H9 (cell line): ENCODE measurements around the gene CYTIP. TPM values are rescaled to one million over a fixed set of nuclear protein-coding genes. Genes with fewer than 3 reads are reported as not detected.

ENCODE experiments used
- DNase-seq: peaks from one replicate; pipeline ENCODE4 v3.0.0-alpha.2; 2017
- H2AFZ ChIP-seq: one replicate; pipeline ENCODE4 v1.6.1; 2013; ENCODE audit warnings: mild to moderate bottlenecking, low read length, control low read depth, moderate library complexity
- H2AK5ac ChIP-seq: 2 replicates; pipeline ENCODE4 v1.6.1; 2013; ENCODE audit warnings: low read length, control low read depth, mixed read lengths; ENCODE audit not compliant: insufficient read length
- H2BK120ac ChIP-seq: one replicate; pipeline ENCODE4 v1.6.1; 2013; ENCODE audit warnings: low read depth, mild to moderate bottlenecking, low read length, control low read depth, inconsistent platforms; ENCODE audit not compliant: poor library complexity, severe bottlenecking
- H2BK12ac ChIP-seq: 2 replicates; pipeline ENCODE4 v1.6.1; 2013; ENCODE audit warnings: low read length, control low read depth, mixed read lengths, low read depth; ENCODE audit not compliant: insufficient read length
- H2BK15ac ChIP-seq: 2 replicates; pipeline ENCODE4 v1.6.1; 2013; ENCODE audit warnings: low read depth, low read length, control low read depth
- H2BK20ac ChIP-seq: one replicate; pipeline ENCODE4 v1.6.1; 2013; ENCODE audit warnings: low read depth, mild to moderate bottlenecking, low read length, control low read depth, inconsistent platforms; ENCODE audit not compliant: poor library complexity, severe bottlenecking
- H2BK5ac ChIP-seq: 2 replicates; pipeline ENCODE4 v1.6.1; 2013; ENCODE audit warnings: low read length, control low read depth, mixed read lengths; ENCODE audit not compliant: insufficient read length
- H3K14ac ChIP-seq: 2 replicates; pipeline ENCODE4 v1.6.1; 2013; ENCODE audit warnings: low read length, control low read depth; ENCODE audit not compliant: insufficient read depth
- H3K18ac ChIP-seq: 2 replicates; pipeline ENCODE4 v1.6.1; 2013; ENCODE audit warnings: low read depth, mild to moderate bottlenecking, mixed read lengths, low read length, control low read depth; ENCODE audit not compliant: insufficient read length
- H3K23ac ChIP-seq: 2 replicates; pipeline ENCODE4 v1.6.1; 2013; ENCODE audit warnings: low read length, control low read depth, mixed read lengths, low read depth; ENCODE audit not compliant: insufficient read length
- H3K23me2 ChIP-seq: 2 replicates; pipeline ENCODE4 v1.6.1; 2013; ENCODE audit warnings: low read depth, mild to moderate bottlenecking, mixed read lengths, low read length, control low read depth; ENCODE audit not compliant: insufficient read length, poor library complexity, severe bottlenecking
- H3K27ac ChIP-seq: 2 replicates; pipeline ENCODE4 v1.5.1; 2013; ENCODE audit warnings: low read length, control low read depth, mixed read lengths, low read depth; ENCODE audit not compliant: insufficient read length
- H3K27me3 ChIP-seq: 2 replicates; pipeline ENCODE4 v1.6.1; 2013; ENCODE audit warnings: low read length, control low read depth, inconsistent platforms; ENCODE audit not compliant: insufficient read depth
- H3K4ac ChIP-seq: 2 replicates; pipeline ENCODE4 v1.6.1; 2013; ENCODE audit warnings: low read depth, mild to moderate bottlenecking, control low read depth, inconsistent platforms, low read length, moderate library complexity
- H3K4me1 ChIP-seq: 2 replicates; pipeline ENCODE4 v1.6.1; 2013; ENCODE audit warnings: low read length, control low read depth, inconsistent platforms; ENCODE audit not compliant: insufficient read depth
- H3K4me2 ChIP-seq: 2 replicates; pipeline ENCODE4 v1.6.1; 2013; ENCODE audit warnings: low read length, control low read depth, mixed read lengths; ENCODE audit not compliant: insufficient read length, insufficient read depth
- H3K56ac ChIP-seq: 2 replicates; pipeline ENCODE4 v1.6.1; 2013; ENCODE audit warnings: low read depth, mild to moderate bottlenecking, mixed read lengths, low read length, control low read depth; ENCODE audit not compliant: insufficient read length
- H3K79me1 ChIP-seq: 2 replicates; pipeline ENCODE4 v1.6.1; 2013; ENCODE audit warnings: low read depth, mild to moderate bottlenecking, moderate library complexity, low read length, control low read depth, inconsistent platforms; ENCODE audit not compliant: insufficient read depth, poor library complexity, severe bottlenecking
- H3K79me2 ChIP-seq: 2 replicates; pipeline ENCODE4 v1.6.1; 2013; ENCODE audit warnings: low read length, control low read depth, inconsistent platforms; ENCODE audit not compliant: insufficient read depth
- H3K9ac ChIP-seq: 2 replicates; pipeline ENCODE4 v1.6.1; 2013; ENCODE audit warnings: low read length, control low read depth, mixed read lengths; ENCODE audit not compliant: insufficient read length; ENCODE audit errors: extremely low read depth
- H3K9me3 ChIP-seq: one replicate; pipeline ENCODE4 v1.6.1; 2013; ENCODE audit warnings: low read depth, low read length, inconsistent platforms; ENCODE audit not compliant: control insufficient read depth
- H3T11ph ChIP-seq: one replicate; pipeline ENCODE4 v1.6.1; 2013; ENCODE audit warnings: mild to moderate bottlenecking, low read length, control low read depth, inconsistent platforms
- H4K20me1 ChIP-seq: one replicate; pipeline ENCODE4 v1.6.1; 2013; ENCODE audit not compliant: control insufficient read depth, insufficient read length, insufficient read depth
- H4K5ac ChIP-seq: 2 replicates; pipeline ENCODE4 v1.6.1; 2013; ENCODE audit warnings: low read depth, mild to moderate bottlenecking, mixed read lengths, low read length, control low read depth; ENCODE audit not compliant: insufficient read length
- H4K8ac ChIP-seq: replicated peaks from 2 replicates; pipeline ENCODE4 v1.6.1; 2013; ENCODE audit warnings: low read length, control low read depth, mixed read lengths, low read depth; ENCODE audit not compliant: insufficient read length
- H4K91ac ChIP-seq: 2 replicates; pipeline ENCODE4 v1.6.1; 2013; ENCODE audit warnings: low read depth, mild to moderate bottlenecking, moderate library complexity, mixed read lengths, low read length, control low read depth; ENCODE audit not compliant: insufficient read length
- H3K27ac Mint-ChIP-seq, 3 experiments: 2 replicates in 2 of 3; 3 replicates in 1 of 3; pipeline ENCODE4 v1.8.0; 2020 to 2021; ENCODE audit warnings: mixed read lengths in 3 of 3, mild to moderate bottlenecking in 1 of 3, moderate library complexity in 1 of 3
- H3K27me3 Mint-ChIP-seq: 2 replicates; pipeline ENCODE4 v1.8.0; 2021; ENCODE audit warnings: low read depth, mild to moderate bottlenecking, moderate library complexity, mixed read lengths
- H3K36me3 Mint-ChIP-seq, 3 experiments: 2 replicates in 2 of 3; 3 replicates in 1 of 3; pipeline ENCODE4 v1.8.0; 2020 to 2021; ENCODE audit warnings: low read depth in 3 of 3, mixed read lengths in 3 of 3; ENCODE audit not compliant: insufficient read depth in 1 of 3
- H3K4me1 Mint-ChIP-seq, 2 experiments: 2 replicates each; pipeline ENCODE4 v1.8.0; 2020; ENCODE audit warnings: mixed read lengths in 2 of 2
- H3K4me3 Mint-ChIP-seq, 2 experiments: 2 replicates in 1 of 2; 3 replicates in 1 of 2; pipeline ENCODE4 v1.8.0; 2020 to 2021; ENCODE audit warnings: mild to moderate bottlenecking in 2 of 2, mixed read lengths in 2 of 2, moderate library complexity in 1 of 2
- H3K9me3 Mint-ChIP-seq, 2 experiments: 2 replicates in 1 of 2; 3 replicates in 1 of 2; pipeline ENCODE4 v1.8.0; 2020; ENCODE audit warnings: mild to moderate bottlenecking in 2 of 2, mixed read lengths in 2 of 2, moderate library complexity in 1 of 2
- CTCF ChIP-seq: fragments of 200-600 bp; sonication (generic); conservative IDR thresholded peaks from 3 replicates; pipeline ENCODE4 v1.8.0; 2021; ENCODE audit warnings: antibody characterized with exemption, mild to moderate bottlenecking
- WGBS: extraction: QIAGEN DNeasy Blood & Tissue Kit; methylation state at CpG from one replicate; pipeline ENCODE4 v1.1.7; 2013; ENCODE audit warnings: missing lambda C conversion rate, low lambda C conversion rate, mixed read lengths; ENCODE audit not compliant: insufficient read length; ENCODE audit errors: extremely low coverage; 5-methylcytosine and 5-hydroxymethylcytosine counted together
- total RNA-seq: library from RNA; stranded (reverse); gene quantifications from 2 replicates; pipeline ENCODE4 v1.2.1, GENCODE V29; 2021

CYTIP gene
- total RNA-seq, 1 experiment from 2014 or later = 0.28 TPM

DNA sequence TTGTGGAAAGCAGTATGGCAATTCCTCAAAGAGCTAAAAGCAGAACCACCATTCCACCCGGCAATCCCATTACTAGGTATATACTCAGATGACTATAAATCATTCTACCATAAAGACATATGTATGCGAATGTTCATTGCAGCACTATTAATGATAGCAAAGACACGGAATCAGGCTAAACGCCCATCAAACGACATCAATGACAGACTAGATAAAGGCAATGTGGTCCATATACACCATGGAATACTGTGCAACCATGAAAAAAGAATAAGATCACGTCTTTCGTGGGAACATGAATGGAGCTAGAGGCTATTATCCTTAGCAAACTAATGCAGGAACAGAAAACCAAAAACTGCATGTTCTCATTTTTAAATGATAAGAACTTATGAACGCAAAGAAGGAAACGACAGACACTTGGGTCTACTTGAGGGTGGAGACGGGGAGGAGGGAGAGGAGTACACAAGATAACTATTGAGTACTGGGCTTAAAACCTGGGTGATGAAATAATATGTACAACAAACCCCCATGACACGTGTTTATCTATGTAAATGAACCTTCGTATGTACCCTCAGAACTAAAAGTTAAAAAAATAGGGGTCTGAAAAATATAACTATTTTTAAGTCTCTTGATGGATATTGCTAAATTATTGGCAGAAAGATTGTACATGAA is 32.0 kb upstream of the CYTIP start:
- H2AFZ ChIP-seq = no peak overlapping the region
- no peak for DNase-seq
- no peak overlapping the region for H4K5ac ChIP-seq
- no peak overlapping the region for H3K4me2 ChIP-seq
- H4K91ac ChIP-seq = no peak overlapping the region
- H3K18ac ChIP-seq = no peak overlapping the region
- no peak overlapping the region for H2BK5ac ChIP-seq
- no CpG with 5 or more reads among the region's 12 CpGs for WGBS
- no peaks in the 10 kb centered on the region for H3K9me3 ChIP-seq
- H3K4ac ChIP-seq = no peak overlapping the region
- no peak overlapping the region for H3K14ac ChIP-seq
- H3T11ph ChIP-seq = no peak overlapping the region
- TF ChIP-seq CTCF = no peak
- H3K4me3 Mint-ChIP-seq = no peak overlapping the region
- no peaks in the 10 kb centered on the region for H3K27me3 ChIP-seq
- H3K56ac ChIP-seq = no peak overlapping the region
- H4K20me1 ChIP-seq = no peaks in the 10 kb centered on the region
- H2AK5ac ChIP-seq = no peak overlapping the region
- H4K8ac ChIP-seq = no peak overlapping the region
- no peaks in the 10 kb centered on the region for H3K27me3 Mint-ChIP-seq
- no peak overlapping the region for H2BK20ac ChIP-seq
- no peak overlapping the region for H2BK12ac ChIP-seq
- no peaks in the 10 kb centered on the region for H3K36me3 Mint-ChIP-seq
- no peaks in the 10 kb centered on the region for H3K79me1 ChIP-seq
- H3K79me2 ChIP-seq = no peaks in the 10 kb centered on the region
- H3K27ac Mint-ChIP-seq = no peak overlapping the region
- no peak overlapping the region for H3K23ac ChIP-seq
- no peak overlapping the region for H2BK120ac ChIP-seq
- H3K4me1 Mint-ChIP-seq = no peaks in the 10 kb centered on the region
- H3K9ac ChIP-seq = no peak overlapping the region
- no peak overlapping the region for H3K27ac ChIP-seq
- H2BK15ac ChIP-seq = no peak overlapping the region
- H3K4me1 ChIP-seq = no peaks in the 10 kb centered on the region
- H3K23me2 ChIP-seq = no peaks in the 10 kb centered on the region
- no peaks in the 10 kb centered on the region for H3K9me3 Mint-ChIP-seq
